Ishikawa (cell line): ENCODE results near the gene RPL31.

Experiments used
- TAF1 ChIP-seq: IDR thresholded peaks from 2 replicates; pipeline ENCODE4 v1.6.1; 2012; ENCODE audit warnings: low read depth, mild to moderate bottlenecking
- YY1 ChIP-seq: IDR thresholded peaks from 2 replicates; pipeline ENCODE4 v1.6.1; 2012; ENCODE audit warnings: low read depth

DNA sequence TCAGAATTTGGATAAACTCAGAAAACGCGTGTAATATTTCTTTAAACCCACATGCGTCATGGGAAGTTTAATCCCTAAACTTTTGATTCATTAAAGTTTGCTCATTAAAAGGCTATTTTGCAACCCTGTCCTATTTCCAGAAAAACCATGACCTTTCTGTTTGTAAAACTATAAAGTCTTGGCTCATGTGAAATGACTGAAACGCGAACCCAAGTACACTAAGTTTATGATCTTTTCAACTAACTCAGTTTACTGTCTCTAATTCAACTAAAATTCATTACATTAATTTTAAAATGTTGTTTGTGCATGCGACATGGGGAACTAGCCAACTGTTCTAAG lies 3.9 kb upstream of the RPL31 start:
- no peak for TF ChIP-seq TAF1
- no peak for TF ChIP-seq YY1
